ENCODE data around the gene OPCML.

OPCML gene

DNA sequence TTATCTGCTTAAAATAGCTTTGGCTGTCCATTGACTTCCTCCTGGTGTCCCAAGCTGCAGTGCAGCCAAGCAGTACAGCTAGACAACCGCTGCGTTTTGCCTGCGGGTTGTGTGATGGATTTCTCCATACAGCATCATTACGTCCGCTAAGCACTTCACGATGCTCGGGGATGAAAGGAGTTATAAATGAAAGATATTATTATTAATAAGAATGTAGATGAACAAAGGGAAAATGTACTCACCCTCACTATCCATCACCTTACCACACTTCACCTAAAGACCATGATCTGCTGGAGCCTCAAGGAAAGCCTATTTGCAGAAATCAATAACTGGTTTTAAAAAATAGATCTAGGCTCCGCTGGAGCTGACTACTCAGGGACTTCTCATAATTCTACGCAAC, 509.1 kb downstream of the OPCML start:
- DNase-seq (ENCODE audit: low spot score), result no peak

DNA sequence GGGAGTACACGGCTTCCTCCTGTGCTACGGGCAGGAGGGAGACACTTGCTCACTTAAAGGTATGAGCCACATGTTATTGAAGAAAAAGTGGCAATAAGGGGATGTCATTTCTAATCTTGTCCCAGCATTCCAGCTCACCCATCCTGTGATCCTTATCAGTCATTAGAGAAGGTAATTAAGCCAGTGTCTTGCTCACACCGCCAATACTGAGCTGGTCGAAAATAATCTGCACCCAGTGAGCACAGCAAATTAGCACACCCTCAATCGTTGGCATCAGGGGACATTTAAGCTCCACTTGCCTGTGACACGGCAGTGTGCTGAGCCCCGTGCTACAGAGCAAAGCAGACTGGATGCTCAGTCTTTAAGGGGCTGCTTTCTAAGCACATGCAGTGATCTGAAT, 510.7 kb downstream of the OPCML start:
- DNase-seq (ENCODE audit: low spot score), result no peak

DNA sequence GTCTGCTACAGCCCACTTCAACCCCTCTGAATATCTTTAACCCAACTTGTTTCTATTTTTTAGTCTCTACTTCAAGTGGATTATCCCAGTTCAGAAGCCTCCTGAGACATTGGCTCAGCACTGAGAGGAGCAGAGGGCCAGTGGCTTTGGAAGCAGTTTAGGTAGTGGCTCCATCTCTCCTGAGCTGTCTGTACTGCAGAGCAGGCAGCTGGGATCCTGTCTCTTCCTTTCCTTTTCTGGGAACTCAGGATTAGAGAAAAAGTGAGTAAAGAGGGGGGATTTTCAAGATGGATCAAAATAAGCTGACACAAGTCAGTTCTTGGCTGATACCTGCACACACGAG, 512.0 kb downstream of the OPCML start:
- DNase-seq (ENCODE audit: low spot score), result no peak

DNA sequence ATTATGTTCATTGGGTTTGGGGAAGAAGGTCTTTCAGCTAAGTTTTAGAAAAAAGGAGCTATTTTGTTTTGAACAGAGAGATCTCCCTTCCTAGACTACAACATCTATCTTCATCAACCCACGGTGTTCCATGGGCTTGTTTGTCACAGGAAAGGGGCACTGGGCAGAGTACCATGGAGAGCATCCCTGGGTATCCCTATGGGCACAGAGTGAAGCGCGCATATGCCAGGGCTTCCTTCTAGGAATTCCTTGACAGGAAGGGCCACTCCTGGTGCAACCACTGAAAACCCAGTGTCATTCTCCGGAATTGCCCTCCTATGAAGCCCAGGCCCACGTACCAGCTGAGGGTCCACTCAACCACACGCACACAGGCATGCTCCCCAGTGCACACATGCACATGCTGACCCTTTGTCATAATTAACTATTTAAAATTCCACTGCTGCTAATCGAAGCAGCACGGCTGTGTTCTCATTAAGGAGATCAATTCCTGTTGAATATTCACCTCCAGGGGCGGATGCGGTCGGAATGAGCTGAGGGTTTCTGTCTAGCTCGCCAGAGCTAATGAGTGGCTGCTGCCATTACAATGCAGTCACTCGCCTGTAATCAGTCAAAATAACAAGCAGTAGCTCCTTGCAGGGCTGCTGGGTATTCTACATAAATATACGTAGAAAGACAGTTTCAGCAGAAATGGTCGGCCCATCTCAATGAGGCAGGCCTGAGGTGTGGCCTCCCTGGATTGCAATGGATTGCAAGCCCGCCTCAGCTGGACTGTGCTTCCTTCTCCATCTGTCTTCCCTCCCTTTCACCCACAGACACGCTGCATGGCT, 512.5 kb downstream of the OPCML start:
- no peak for DNase-seq (ENCODE audit: low spot score)

DNA sequence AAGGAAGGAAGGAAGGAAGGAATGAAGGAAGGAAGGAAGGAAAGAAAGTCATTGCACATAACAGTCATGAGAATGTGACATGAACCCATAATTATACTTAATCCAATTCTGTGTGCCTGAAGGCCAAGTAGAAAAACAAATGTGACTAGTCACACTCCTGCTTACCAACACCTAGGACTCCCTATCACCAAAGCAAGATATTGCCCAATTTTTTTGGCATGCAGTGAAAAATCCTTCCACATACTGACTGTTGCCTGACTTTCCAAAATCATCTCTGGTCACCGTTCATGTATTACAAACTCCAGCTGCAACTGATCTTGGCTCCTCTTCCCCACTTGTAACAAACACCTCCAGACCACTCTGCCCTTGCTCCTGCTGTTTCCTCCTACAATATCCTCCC, 516.8 kb downstream of the OPCML start:
- no peak for DNase-seq (ENCODE audit: low spot score)

DNA sequence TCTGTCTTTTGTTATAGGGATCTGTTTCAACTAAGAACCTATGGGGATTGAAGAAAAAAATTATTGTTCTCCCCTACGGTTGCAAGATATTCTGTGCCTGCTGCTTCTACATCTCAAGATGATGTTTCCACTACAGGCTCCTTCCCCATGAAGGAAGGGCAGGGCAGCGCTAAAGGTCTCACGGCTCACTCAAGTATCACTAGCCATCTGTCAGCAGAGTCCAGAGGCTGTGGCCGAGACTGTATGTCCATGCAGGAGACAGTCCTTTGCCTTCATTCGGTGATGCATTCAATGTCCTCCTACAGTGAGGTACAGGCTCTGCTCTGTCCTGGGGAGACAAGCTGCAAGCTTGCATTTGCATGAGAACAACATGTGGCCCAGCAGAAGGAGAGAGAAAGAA, 518.0 kb downstream of the OPCML start:
- no peak for DNase-seq (ENCODE audit: low spot score)

DNA sequence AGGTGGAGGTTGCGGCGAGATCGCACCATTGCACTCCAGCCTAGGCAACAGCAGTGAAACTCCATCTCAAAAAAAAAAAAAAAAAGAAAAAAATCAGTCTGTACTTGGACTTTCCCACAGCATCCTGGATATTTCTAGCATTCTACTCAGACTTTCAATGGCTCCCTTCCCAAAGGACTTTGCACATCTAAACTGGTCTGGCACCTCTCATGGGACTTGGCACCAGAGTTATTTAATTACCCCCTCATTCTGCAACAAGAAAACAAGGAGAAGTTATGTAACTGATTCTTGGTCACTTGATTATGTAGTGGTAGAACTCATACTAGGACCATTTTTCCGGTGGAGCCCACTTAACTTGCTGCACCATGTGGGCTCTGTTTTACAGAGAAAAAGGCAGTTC, 519.5 kb downstream of the OPCML start:
- DNase-seq (ENCODE audit: low spot score), result no peak

DNA sequence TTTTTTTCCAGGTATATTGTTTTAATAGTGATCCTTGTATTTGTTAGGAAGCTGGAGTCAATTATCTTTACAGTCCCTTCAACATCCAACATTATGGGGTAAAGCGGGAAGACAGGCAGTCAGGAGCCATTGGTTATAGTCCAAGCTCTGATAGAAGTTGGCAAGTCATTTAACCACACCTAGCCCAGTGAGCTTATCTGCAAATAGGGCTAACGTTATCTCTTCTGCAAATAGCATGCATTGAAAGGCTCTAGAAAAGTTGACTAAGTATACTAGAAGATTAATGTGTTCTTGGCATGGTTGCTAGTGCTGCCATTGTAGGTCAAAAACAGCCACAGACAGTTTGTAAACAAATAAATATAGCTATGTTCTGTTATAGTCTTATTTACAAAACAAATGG, 520.7 kb downstream of the OPCML start:
- DNase-seq (ENCODE audit: low spot score), result no peak

DNA sequence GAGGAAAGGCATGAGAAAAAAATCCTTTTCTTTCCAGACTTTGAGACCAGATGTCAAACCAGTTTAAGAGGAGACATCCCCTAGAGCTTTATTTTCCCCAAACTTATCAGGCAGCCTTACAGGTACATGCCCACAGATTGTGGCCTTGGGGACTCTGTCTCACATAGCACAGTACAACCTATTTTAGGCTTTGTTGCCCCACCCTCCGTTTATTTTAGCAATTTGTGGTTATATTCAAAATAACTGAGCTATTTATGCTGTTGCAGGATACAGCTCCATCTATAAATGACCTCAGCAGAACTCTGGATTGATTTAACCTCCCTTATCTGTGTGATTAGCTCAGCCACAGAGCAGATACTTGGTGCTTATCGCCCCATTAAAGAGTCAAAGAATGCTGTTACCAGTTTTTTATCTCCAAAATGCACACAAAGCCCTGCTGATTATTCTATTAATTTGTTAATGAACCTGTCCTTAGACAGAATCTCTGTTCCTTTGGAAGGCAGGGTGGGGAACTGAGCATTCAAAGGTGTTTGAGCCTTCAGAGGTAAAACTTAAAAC, 525.2 kb downstream of the OPCML start:
- DNase-seq (ENCODE audit: low spot score), result no peak

DNA sequence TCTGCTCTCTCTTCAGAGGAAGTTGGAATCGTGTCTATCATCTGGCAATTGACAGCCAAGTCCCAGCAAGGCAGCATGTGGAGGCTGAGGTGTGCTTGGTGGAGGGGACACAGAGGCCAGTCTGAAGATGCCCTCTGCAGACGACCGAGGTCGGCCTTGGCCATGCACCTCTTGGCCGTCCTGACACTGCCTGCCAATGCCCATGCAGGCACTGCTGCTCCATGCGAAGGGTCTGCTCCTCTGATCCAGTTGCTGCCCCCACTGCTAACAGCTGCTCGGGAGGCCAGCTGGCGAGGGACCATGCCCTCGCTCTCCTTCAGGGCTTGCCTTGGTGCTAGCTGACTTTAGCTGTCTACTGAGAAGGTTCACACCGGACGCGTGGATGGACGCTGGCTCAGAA, 527.9 kb downstream of the OPCML start:
- no peak for DNase-seq (ENCODE audit: low spot score)

DNA sequence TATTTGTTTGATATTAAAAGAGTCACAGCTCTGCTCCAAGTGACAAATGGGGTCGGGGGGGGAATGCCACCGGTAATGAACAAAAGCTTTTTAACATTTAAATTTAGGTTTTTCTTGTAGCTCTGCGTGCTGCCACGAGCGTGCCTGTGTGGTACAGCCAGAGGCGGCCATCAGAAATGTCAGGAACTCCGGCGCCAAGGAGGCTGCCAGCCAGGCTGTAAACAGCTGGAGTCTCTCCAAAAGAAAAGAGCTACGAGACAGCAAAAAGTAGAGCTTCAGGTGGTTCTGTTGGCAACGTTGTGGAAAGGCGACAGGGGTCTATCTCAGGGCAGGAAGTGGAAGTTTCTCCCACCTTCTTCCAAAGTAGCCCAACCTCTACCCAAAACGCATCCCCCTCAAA, 532.8 kb downstream of the OPCML start:
- no peak for DNase-seq (ENCODE audit: low spot score)

DNA sequence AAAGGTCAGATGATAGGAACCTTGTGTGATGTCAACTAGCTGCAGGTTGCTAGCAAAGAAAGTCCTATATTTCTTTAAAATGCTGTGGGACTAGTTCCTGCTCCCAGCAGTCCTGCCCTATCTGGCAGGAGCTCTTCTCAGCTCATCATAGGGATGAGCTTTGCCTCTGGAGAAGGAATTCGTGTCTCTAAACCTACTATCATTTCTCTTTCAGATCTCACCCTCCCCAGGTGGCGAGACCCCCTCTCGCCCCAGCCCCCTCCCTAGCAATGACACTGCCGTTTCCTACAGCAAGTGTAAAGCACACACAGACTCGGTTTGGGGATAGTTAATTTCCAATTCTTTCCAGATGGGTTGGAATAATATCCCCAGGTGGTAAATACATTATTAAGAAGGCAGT, 533.3 kb downstream of the OPCML start:
- no peak for DNase-seq (ENCODE audit: low spot score)

DNA sequence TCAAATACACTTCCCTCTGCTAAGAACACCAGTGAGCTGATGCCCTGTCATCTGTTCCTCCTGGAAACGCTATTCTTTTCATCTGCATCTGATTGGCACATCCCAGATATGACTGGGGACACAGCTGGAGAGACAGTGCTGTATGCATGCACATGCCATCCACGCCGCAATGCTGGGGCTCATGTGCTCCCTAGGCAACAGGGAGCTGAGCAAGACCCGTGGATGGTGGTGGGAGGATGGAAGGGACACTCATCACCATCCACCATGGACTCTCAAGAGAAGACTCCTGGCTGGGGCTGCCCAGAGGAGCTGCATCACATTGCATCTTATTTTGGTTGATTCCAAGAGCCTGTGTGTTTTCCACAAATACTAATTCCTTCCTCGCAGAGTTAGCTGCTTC, 534.9 kb downstream of the OPCML start:
- DNase-seq (ENCODE audit: low spot score), result no peak

DNA sequence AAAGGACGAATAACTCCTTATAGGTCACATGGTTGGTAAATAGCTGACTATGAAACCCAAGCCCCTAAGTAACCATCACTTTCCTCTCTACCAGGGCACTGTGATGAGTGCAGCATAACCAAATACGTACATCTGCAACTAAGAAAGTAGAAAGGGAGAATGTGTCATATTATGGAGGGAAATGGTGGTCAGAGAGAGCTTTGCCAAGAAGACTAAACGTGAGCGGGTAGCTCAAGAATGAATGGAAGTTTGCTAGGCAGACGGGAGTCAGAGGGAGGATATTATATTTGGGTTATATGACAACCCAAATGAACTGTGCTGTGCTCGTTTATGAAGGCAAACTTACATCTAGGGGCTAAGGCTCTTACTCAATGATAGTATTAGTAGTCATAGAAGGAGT, 537.3 kb downstream of the OPCML start:
- no peak for DNase-seq (ENCODE audit: low spot score)

DNA sequence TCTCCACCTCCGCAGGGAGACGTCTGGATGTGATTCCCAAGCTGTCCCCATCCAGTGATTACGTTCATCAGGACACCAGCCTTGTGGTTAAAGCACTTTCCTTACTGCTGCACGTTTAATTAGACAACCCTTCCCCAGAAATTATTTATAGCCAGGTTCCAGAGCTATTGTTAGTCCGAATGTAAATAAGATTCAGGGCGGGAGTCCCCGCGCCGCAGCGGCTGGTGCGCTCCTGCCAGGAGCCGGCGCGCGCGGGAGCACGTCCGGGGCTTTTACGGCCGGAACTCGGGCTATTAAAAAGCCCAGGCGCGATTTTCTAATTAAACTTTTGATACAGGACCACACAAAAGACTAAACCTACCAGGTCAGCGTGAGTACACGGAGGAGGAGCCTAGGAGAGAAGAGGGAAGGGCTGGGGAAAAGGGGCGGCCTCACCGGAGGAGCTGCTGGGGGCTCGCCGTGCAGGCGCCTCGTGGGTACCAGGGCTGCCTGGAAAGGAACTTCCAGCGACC, 538.3 kb downstream of the OPCML start:
- no peak for DNase-seq (ENCODE audit: low spot score)

DNA sequence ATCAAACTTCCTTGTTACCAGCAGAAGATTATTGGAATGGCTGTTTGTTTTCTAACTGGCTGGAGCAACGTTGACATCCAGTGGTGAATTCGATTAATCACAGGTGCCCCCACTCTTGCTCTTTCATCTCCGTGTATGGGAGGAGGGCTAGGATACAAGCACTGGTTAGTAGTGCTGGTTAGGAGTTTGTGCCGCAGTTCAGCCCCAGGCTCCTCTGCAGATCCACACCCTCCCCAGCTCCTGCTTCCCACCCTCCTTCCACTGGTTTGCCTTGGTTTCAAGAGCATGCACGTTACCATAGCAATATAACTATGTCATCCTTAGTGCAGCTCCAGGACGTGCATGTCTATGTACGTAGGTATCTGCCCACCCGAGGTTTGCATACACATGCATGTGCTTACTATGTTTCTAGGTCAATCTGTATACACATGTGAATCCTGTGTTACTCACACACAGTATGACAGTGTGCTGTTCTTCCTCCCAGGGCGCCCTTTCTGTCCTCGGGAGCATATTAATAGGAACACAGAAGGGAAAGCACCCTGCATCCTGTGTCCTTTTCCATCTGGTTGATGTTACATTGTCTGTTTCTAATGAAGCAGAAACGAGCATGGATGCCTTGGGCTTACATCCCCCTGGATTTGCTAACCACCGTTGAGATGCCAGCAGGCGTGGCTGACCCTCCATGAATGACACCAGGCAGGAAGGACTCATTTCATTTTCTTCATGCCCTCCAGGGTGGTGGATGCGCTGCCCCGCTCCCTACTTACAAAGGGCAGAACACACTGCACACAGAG, 539.3 kb downstream of the OPCML start:
- DNase-seq (ENCODE audit: low spot score), result no peak

DNA sequence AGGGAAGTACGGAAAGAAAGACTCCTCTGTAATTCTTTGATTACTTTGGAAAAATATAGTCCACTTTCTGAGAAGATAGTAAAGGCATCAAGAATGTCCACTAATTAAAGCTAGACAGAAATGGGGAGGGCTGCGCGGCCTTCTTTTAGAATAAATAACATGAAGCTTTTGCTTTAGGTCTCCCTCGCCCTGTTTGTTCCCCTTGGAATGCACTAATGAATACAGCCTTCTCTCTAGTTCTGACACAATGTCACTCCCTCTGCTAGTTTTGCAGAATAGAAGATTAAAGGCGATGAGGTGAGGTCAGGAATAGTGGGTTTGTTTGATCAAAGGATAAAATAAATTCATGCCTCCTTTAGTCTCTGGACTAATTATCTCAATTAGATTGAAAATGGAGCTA, 543.9 kb downstream of the OPCML start:
- no peak for DNase-seq (ENCODE audit: low spot score)

DNA sequence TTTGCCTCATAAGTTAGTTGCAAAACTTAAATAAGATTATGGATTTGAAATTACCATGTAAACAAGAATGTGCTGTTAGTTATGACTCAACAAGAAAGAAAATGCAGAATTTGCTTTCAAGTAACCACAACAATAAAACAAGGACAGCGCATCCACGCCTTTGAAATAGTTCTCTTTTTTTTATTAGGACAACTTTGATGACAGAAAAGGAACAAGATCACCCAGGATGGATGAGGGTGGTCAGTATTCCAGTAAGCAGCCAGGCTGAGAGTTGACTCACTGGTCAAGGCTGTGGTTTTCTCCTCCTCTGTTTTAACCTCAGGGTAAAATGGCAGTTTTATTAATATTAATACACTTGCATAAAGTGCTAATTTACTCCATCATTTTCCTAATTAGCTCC, 544.4 kb downstream of the OPCML start:
- DNase-seq (ENCODE audit: low spot score), result no peak

DNA sequence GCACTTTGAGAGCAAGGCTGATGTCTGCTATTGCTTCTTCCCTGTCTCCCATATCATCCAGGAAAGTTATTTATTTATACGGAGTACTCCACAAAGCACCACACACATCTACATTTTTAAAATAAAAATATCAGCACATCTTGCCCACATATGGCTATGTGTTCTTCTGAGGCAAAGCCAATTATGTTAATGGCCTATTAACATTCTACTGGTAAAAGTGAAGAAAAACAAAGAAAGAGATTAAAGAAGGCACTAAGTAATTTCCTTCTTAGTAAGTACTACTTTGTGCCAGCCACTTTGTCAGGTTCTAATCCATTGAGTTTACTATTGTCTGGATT, 548.7 kb downstream of the OPCML start:
- DNase-seq (ENCODE audit: low spot score), result no peak

DNA sequence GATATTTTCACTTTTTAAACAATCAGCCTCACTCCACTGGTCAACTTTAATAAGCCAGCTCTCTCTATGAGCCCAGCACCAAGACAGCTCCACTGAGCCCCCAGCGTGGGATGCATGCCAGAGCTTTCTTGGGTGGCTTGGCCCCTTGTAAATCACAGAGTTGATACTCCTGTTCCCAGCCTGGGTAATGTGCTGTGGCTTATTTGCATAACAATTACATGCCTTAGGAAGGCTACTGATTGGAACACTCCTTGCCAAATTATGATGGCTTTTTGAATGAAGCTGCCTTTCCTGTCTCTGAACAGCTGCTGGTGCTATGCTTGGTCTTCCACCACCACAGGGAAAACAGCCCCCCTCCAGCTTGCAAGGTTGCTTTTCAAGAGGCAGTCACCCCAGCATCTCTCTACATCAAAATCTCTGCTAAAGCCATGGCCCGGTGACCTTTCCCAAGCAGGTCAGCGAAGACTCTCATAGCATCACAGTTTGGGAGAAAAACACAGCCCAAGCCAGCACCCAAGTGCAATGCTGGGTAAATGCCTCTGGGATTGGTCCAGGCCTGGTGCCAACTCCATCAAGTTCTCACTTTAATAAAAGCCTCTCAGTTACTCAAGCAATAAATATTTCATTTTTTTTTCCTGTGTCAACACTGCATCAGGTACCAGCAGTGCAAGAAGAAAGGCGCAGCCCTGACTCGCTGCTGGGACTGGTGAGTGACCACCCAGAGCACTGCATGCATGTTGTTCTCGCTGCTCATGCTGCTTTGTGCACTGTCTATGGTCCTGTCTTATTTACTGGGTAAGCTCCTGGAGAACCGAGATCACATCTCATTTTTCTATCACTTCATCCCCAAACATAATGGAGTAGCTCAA, 549.3 kb downstream of the OPCML start:
- no peak for DNase-seq (ENCODE audit: low spot score)

DNA sequence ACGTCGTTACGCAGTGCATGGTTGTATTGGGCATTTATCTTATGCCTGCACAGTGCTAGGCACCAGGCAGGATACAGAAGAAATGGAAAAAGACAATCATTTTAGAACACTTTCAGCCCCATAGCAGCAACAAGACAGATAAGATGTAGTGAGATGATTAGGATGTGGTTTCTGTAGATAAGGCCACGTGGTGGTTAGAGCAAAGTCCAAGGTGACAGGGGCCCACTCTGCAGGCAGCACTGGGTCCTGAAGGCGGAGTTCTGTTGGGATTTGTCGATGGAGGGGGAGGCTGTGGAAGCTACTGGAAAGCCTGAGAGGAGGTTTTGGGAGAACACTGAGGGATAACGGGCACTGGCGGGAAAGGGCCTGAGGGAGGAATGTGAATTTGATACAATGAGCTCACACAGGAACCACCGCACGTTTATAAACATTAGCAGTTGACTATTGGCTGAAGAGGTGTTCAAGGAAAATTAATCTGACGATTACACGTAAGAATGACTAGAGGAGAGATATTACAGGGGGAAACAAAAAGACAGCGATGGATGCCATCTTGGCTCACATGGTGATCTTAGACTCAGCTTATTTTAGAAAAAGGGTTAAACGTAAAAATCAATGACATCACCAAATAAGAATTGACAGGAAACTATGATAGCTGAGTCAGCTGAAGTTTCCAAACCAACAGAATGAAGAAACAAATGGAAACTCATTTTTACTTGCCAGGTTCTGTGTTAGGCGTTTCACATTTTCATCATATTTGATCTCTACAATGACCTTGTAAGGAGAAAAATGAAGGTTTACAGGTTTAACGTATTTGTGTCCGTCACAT, 551.0 kb downstream of the OPCML start:
- no peak for DNase-seq (ENCODE audit: low spot score)

Data from LoVo (cell line).